HepG2 (cell line): Measurements from ENCODE around the gene ZNF442. TPM values are rescaled to one million over a fixed set of nuclear protein-coding genes. Genes with fewer than 3 reads are reported as not detected.

Source experiments
- CBX1 ChIP-seq: IDR thresholded peaks from one replicate; pipeline ENCODE4 v1.6.1; 2016; ENCODE audit warnings: antibody characterized with exemption, low read depth
- GPN1 ChIP-seq: sonication (generic); formaldehyde crosslinking; IDR thresholded peaks from 2 replicates; pipeline ENCODE4 v1.5.1; 2020; ENCODE audit warnings: missing genetic modification reagents, borderline replicate concordance
- HNF1A ChIP-seq, 2 experiments: sonication (generic) in 1 of 2; formaldehyde crosslinking in 1 of 2; IDR thresholded peaks; 2 replicates each; pipeline versions ENCODE4 v1.4.0 to v1.6.1; 2016 to 2020; ENCODE audit warnings: borderline replicate concordance in 1 of 2, low read depth in 1 of 2, mild to moderate bottlenecking in 1 of 2, missing genetic modification reagents in 1 of 2
- IRF2 ChIP-seq: IDR thresholded peaks from 2 replicates; pipeline ENCODE4 v1.6.1; 2018; ENCODE audit warnings: missing genetic modification reagents, missing compliant biosample characterization
- KLF9 ChIP-seq: IDR thresholded peaks from 2 replicates; pipeline ENCODE4 v1.6.1; 2016; ENCODE audit warnings: low read depth
- PHF20 ChIP-seq: sonication (generic); formaldehyde crosslinking; IDR thresholded peaks from 2 replicates; pipeline ENCODE4 v1.5.0; 2020; ENCODE audit warnings: mild to moderate bottlenecking, missing genetic modification reagents
- SNAPC2 ChIP-seq: sonication (generic); formaldehyde crosslinking; IDR thresholded peaks from 2 replicates; pipeline ENCODE4 v1.8.1; 2022; ENCODE audit warnings: mild to moderate bottlenecking, missing genetic modification reagents
- TARDBP ChIP-seq: sonication (generic); formaldehyde crosslinking; IDR thresholded peaks from 2 replicates; pipeline ENCODE4 v1.8.0; 2022; ENCODE audit warnings: mild to moderate bottlenecking, missing genetic modification reagents
- THYN1 ChIP-seq: sonication (generic); formaldehyde crosslinking; IDR thresholded peaks from 2 replicates; pipeline ENCODE4 v1.8.1; 2023; ENCODE audit warnings: low read depth, mild to moderate bottlenecking, moderate library complexity, missing genetic modification reagents, borderline replicate concordance
- ZBTB40 ChIP-seq, 2 experiments: fragments of 450-650 bp in 1 of 2; sonication (generic) in 1 of 2; formaldehyde crosslinking in 1 of 2; IDR thresholded peaks; 2 replicates each; pipeline versions ENCODE4 v1.6.1 to v1.8.0; 2016 to 2022; ENCODE audit warnings: antibody characterized with exemption in 1 of 2, mild to moderate bottlenecking in 1 of 2, missing genetic modification reagents in 1 of 2
- ZMYM2 ChIP-seq: sonication (generic); formaldehyde crosslinking; IDR thresholded peaks from 2 replicates; pipeline ENCODE4 v1.8.0; 2022; ENCODE audit warnings: mild to moderate bottlenecking, missing genetic modification reagents
- ZNF331 ChIP-seq: sonication (generic); formaldehyde crosslinking; IDR thresholded peaks from 2 replicates; pipeline ENCODE4 v1.4.0; 2020; ENCODE audit warnings: missing genetic modification reagents
- ZNF33A ChIP-seq: sonication (generic); formaldehyde crosslinking; IDR thresholded peaks from 2 replicates; pipeline ENCODE4 v1.5.1; 2020; ENCODE audit warnings: missing genetic modification reagents, mild to moderate bottlenecking, moderate library complexity, borderline replicate concordance
- ZNF557 ChIP-seq: sonication (generic); formaldehyde crosslinking; IDR thresholded peaks from 2 replicates; pipeline ENCODE4 v1.4.0; 2020; ENCODE audit warnings: missing genetic modification reagents
- polyA plus RNA-seq, 8 experiments: library from polyadenylated mRNA; depleted of rRNA in 3 of 8; stranded (reverse) in 7 of 8; unstranded in 1 of 8; fragments of >200 nt; fragmentation: Illumina TruSeq in 4 of 8; extraction: Trizol in 4 of 8; gene quantifications; 2 replicates each; pipeline versions ENCODE4 v1.2.1 to v1.2.3, GENCODE V29; 2011 to 2016; ENCODE audit warnings: low read depth in 4 of 8, missing spikeins in 1 of 8, mixed read lengths in 1 of 8; ENCODE audit not compliant: insufficient read depth in 1 of 8
- total RNA-seq, 5 experiments: library from RNA; depleted of rRNA; stranded (reverse); fragments of >200 nt; fragmentation: Illumina TruSeq; extraction: Trizol; gene quantifications; 2 replicates each; pipeline ENCODE4 v1.2.3, GENCODE V29; 2016; ENCODE audit warnings: low read depth in 1 of 5

ZNF442 gene
- total and polyA plus RNA-seq, 2 of the 13 experiments (the other 11 are each of a cell fraction or from before 2014, with no cell fraction given), result 1.0 to 6.0 TPM

GRCh38 chr19:12365236-12366162, at the start of gene ZNF442 (continued):
- TF ChIP-seq PHF20 (CRISPR knock-in tag) (peak; percentile 90), ZNF33A (CRISPR knock-in tag) (no peak), ZBTB40 (IDR thresholded peaks at IDR 0.05) (no peak), ZBTB40 (CRISPR knock-in tag; IDR thresholded peaks at IDR 0.05) (peak; percentile 64), IRF2 (CRISPR knock-in tag) (peak; percentile 54; the same call in 1 of the 2 replicates), SNAPC2 (peak; percentile 62; the same call in 1 of the 2 replicates), TARDBP (CRISPR knock-in tag) (peak; percentile 87), ZMYM2 (CRISPR knock-in tag) (no peak; the same call in 1 of the 2 replicates), ZNF331 (CRISPR knock-in tag) (peak; percentile 56; the same call in 1 of the 2 replicates), ZNF557 (CRISPR knock-in tag) (0 out of 2 replicates have a peak, but pooled peaks have one; percentile 32), THYN1 (CRISPR knock-in tag) (no peak), CBX1 (peak; percentile 71), HNF1A (IDR thresholded peaks at IDR 0.05; ENCODE audit: low read depth) (0 out of 2 replicates have a peak, but pooled peaks have one; percentile 34), HNF1A (CRISPR knock-in tag; IDR thresholded peaks at IDR 0.05; ENCODE audit: borderline replicate concordance) (peak; percentile 38; the same call in 1 of the 2 replicates), GPN1 (CRISPR knock-in tag) (no peak), KLF9 (CRISPR knock-in tag) (0 out of 2 replicates have a peak, but pooled peaks have one; percentile 25)
